Panc1 (cell line): ENCODE measurements around the gene FOXK1. TPM values are rescaled to one million over a fixed set of nuclear protein-coding genes. Genes with fewer than 3 reads are reported as not detected.

Source experiments
- ATAC-seq: fragments of 200-7000 bp; cut with Tn5 transposase; 2 replicates; pipeline ENCODE4 v1.9.1; 2020; ENCODE audit warnings: mild to moderate bottlenecking, moderate library complexity
- BruUV-seq: library from RNA; stranded (reverse); fragments of 400-500 nt; replicated peaks from 2 replicates; lab custom pipeline; 2021; lab: Mats Ljungman, UMichigan
- CTCF ChIA-PET: fragments of 300-600 bp; sonication (Branson Sonifier 250); formaldehyde crosslinking; loops from one replicate; lab custom pipeline; 2022; ENCODE audit warnings: antibody characterized with exemption; lab: Charles Lee
- POLR2A ChIA-PET: fragments of 300-600 bp; sonication (Branson Sonifier 250); formaldehyde crosslinking; loops from one replicate; lab custom pipeline; 2022; ENCODE audit warnings: antibody characterized with exemption; lab: Charles Lee
- DNase-seq: peaks from one replicate; pipeline ENCODE4 v3.0.0-alpha.2; 2010; ENCODE audit warnings: low read depth, low spot score
- H3K27ac ChIP-seq: 2 replicates; pipeline ENCODE4 v1.5.1; 2011; ENCODE audit warnings: mild to moderate bottlenecking, low read length, inconsistent platforms
- H3K27me3 ChIP-seq: fragments of 200-500 bp; sonication (Bioruptor generic); 2 replicates; pipeline ENCODE4 v1.6.0; 2014; ENCODE audit warnings: low read length, inconsistent platforms; ENCODE audit not compliant: control insufficient read depth, insufficient read depth
- H3K36me3 ChIP-seq: fragments of 200-500 bp; sonication (Bioruptor generic); 2 replicates; pipeline ENCODE4 v1.5.1; 2014; ENCODE audit warnings: inconsistent platforms, mild to moderate bottlenecking, low read length, moderate library complexity; ENCODE audit not compliant: control insufficient read depth, insufficient read depth
- H3K4me1 ChIP-seq: 2 replicates; pipeline ENCODE4 v1.5.1; 2011; ENCODE audit warnings: inconsistent platforms, mild to moderate bottlenecking, low read length, moderate library complexity; ENCODE audit not compliant: control insufficient read depth, insufficient read depth
- H3K4me3 ChIP-seq, 2 experiments: 2 replicates each; pipeline ENCODE4 v1.5.1; 2011 to 2012; ENCODE audit warnings: low read depth in 2 of 2, low read length in 2 of 2, mild to moderate bottlenecking in 2 of 2, inconsistent platforms in 1 of 2, moderate library complexity in 1 of 2
- H3K9me3 ChIP-seq: fragments of 200-500 bp; sonication (Bioruptor generic); 2 replicates; pipeline ENCODE4 v1.5.1; 2014; ENCODE audit warnings: low read depth, mild to moderate bottlenecking, inconsistent platforms, low read length, moderate library complexity; ENCODE audit not compliant: control insufficient read depth, insufficient read depth
- CTCF ChIP-seq: fragments of 450-650 bp; IDR thresholded peaks from 2 replicates; pipeline ENCODE4 v1.5.1; 2017; ENCODE audit warnings: mild to moderate bottlenecking
- POLR2AphosphoS5 ChIP-seq: IDR thresholded peaks from 2 replicates; pipeline ENCODE4 v1.6.1; 2012; ENCODE audit warnings: mild to moderate bottlenecking, low read depth, low read length, moderate library complexity
- REST ChIP-seq, 2 experiments: IDR thresholded peaks; 2 replicates each; pipeline ENCODE4 v1.6.1; 2011 to 2012; ENCODE audit warnings: low read depth in 2 of 2, control low read depth in 1 of 2, low read length in 1 of 2, mild to moderate bottlenecking in 1 of 2, moderate library complexity in 1 of 2; ENCODE audit not compliant: insufficient read depth in 1 of 2
- SIN3A ChIP-seq: IDR thresholded peaks from 2 replicates; pipeline ENCODE4 v1.6.1; 2012; ENCODE audit warnings: low read depth, mild to moderate bottlenecking, low read length, moderate library complexity, borderline replicate concordance; ENCODE audit not compliant: insufficient read depth
- TCF7L2 ChIP-seq: IDR thresholded peaks from 2 replicates; pipeline ENCODE4 v1.6.1; 2011; ENCODE audit warnings: mild to moderate bottlenecking, low read depth, low read length, inconsistent platforms
- in situ Hi-C: cut with HindIII; loops from 2 replicates; pipeline ENCODE4 v1.10.0; 2016; ENCODE audit warnings: low sequenced_read_pairs, low pct_unique_long_range_greater_than_20kb
- intact Hi-C: fragments of 100-400 bp; cut with micrococcal nuclease; formaldehyde crosslinking; loops from one replicate; pipeline ENCODE4 v1.10.0; 2022; ENCODE audit not compliant: unreplicated experiment
- total RNA-seq: library from RNA; stranded (reverse); gene quantifications from one replicate; pipeline ENCODE4 v1.2.1, GENCODE V29; 2021; ENCODE audit not compliant: unreplicated experiment

The FOXK1 gene
- total RNA-seq, 1 experiment from 2014 or later: 72.7 TPM

- Histone ChIP-seq H3K9me3 (no peaks in the 10 kb centered on the region), H3K36me3 (no peaks in the 10 kb centered on the region), H3K27me3 (no peaks in the 10 kb centered on the region), H3K4me3 (no peak overlapping the region), H3K27ac (no peak overlapping the region), H3K4me1 (peaks cover 9% of the 10 kb centered on the region)
- ATAC-seq (no peak), DNase-seq (no peak)
- in situ Hi-C loops (no loop called here), intact Hi-C loops (no loop called here)
- no TSS peak for BruUV-seq
- TF ChIP-seq TCF7L2 (no peak), CTCF (no peak), POLR2AphosphoS5 (no peak), SIN3A (no peak), REST (IDR thresholded peaks at IDR 0.05; ENCODE audit: insufficient read depth in 1 of 2, low read depth in 2 of 2, low read length in 1 of 2) (no peak)
- CTCF ChIA-PET: no interaction called here
- POLR2A ChIA-PET: no interaction called here
Measured at GRCh38 chr7:4707980-4708411, 25.9 kb downstream of the FOXK1 start.

GRCh38 chr7:4709187-4709586 is 27.1 kb downstream of the FOXK1 start:
- peaks cover 11% of the 10 kb centered on the region for H3K4me1 ChIP-seq
- in situ Hi-C loops (no loop called here), intact Hi-C loops (no loop called here)
- ChIA-PET CTCF (no interaction called here), POLR2A (no interaction called here)
- ATAC-seq (no peak), DNase-seq (no peak)
- no peaks in the 10 kb centered on the region for H3K36me3 ChIP-seq
- no peak for TF ChIP-seq REST (IDR thresholded peaks at IDR 0.05; ENCODE audit: insufficient read depth in 1 of 2, low read depth in 2 of 2, low read length in 1 of 2)
- TF ChIP-seq TCF7L2: no peak
- no peak overlapping the region for H3K27ac ChIP-seq
- H3K27me3 ChIP-seq: no peaks in the 10 kb centered on the region
- BruUV-seq: no TSS peak
- no peaks in the 10 kb centered on the region for H3K9me3 ChIP-seq
- H3K4me3 ChIP-seq: no peak overlapping the region
